AG20443 (cell line): Measurements from ENCODE around the gene GPC5.
"Not testable (repeated sequence)": the region's sequence is repeated elsewhere in the genome, so short reads cannot be mapped to it uniquely, and the experiment has no call there.

Source experiments
- DNase-seq: peaks from one replicate; pipeline ENCODE4 v3.0.0; 2012; ENCODE audit warnings: low spot score, mixed read lengths

The GPC5 gene

DNA sequence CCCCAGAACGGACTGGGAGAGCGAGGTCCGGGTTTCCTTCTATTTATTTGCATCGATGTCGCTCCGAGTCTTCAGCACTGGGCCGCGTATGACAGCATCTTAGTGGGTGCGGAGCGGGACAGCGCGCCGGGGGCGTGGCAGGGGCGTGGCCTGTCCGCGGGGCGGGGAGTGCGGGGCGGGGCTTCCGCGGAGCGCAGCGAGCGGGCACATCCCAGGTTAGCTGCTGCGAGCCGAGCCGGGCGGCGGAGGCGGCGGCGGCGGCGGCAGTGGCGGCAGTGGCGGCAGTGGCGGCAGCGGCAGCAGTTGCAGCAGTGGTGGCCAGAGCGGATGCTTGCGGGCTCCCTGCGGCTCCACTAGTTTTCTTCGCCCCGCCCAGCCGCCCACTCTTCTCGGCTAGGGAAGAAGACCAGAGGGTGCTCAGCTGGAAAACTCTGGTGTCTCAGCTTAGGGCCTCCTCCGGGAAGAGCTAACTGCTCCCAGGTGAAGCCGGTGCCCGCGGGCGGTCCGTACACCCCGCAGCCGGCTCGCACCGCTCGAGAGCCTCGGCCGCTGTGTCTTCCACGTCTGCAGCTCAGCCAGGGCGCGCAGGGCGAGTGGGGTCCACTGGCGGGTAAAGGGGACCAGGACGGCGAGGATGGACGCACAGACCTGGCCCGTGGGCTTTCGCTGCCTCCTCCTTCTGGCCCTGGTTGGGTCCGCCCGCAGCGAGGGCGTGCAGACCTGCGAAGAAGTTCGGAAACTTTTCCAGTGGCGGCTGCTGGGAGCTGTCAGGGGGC, at the start of gene GPC5:
GPC5 (plus strand) TSS at position 209 of the 776 bp plus-strand sequence.
- peak; percentile 96 for DNase-seq

DNA sequence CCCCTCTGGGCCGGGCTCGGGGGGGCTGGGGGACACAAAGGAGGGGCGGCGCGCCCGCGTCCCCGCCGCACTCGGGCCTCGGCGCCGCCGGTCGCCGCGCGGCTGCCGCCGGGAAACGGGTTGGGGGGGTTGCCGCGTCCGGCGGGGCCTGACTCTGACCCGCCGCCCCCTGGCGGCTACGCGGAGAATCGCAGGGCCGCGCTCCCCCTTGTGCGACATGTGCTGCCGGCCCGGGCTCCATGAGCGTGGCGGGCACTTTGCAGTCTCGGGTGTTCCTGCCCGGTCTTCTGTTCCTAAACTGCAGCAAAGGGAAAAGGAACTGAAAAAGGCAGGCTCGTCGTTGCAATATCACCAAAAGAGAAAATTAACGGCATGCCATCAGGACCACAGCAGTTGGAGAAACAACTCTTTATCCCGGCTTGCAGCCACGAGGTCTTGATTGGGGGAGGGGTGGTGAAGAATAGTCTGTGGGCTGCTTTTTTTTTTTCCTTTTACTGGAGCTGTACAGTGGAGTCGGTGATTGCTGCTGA, 49.5 kb upstream of the GPC5 start:
- peak; percentile 96 for DNase-seq

- DNase-seq = no peak
Observed at GRCh38 chr13:91349992-91350911, 48.2 kb upstream of the GPC5 start.

- DNase-seq = no peak
Observed at GRCh38 chr13:91351123-91351522, 47.3 kb upstream of the GPC5 start.

- no peak for DNase-seq
Observed at GRCh38 chr13:91351980-91352379, 46.4 kb upstream of the GPC5 start.

DNA sequence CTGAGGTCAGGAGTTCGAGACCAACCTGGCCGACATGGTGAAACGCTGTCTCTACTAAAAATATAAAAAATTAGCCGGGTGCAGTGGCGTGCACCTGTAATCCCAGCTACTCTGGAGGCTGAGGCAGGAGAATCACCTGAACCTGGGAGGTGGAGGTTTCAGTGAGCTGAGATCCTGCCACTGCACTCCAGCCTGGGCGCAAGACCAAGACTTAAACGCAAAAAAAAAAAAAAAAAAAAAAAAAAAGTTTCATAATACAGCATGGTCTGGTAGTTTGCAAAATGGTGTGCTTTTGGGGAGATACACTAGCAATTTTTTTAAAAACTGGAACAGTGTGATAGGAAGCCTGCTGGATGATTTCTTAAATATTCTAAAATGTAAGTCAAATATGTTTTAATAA, 45.5 kb upstream of the GPC5 start:
- DNase-seq = not testable (repeated sequence)

GRCh38 chr13:91353494-91353893, 44.9 kb upstream of the GPC5 start:
- DNase-seq = no peak

DNA sequence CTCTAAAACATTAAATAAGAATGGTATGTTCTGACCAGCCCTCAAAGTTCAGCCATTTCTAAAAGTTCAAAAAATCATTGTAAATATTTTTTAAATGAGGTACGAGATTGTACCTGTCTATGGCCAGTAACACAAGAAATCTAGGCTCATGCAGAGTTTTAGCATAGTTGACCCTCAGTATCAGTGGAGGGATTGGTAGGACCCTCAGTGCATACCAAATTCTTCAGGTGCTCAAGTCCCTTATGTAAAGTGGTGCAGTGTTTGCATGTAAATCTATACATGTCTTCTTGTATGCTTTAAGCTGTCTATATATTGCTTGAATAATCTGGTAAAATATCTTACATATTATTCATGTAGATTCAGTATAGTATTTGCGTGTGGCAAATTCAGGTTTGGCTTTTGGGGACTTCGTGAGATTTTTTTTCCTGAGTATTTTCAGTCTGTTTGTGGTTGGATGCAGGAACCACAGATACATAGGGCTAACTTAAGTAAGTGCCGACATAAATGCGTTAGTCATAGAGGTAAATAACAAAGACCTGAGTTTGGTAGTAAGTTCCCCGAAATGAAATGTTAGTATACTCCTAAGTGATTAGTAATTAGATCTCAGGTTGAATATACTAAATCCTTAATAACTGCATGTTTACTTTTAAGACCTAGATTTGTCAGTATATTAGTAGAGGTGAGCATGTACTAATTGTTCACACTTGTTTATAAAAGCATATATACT, 43.2 kb upstream of the GPC5 start:
- DNase-seq = no peak

- no peak for DNase-seq
Observed at GRCh38 chr13:91355826-91356710, 42.4 kb upstream of the GPC5 start.

DNA sequence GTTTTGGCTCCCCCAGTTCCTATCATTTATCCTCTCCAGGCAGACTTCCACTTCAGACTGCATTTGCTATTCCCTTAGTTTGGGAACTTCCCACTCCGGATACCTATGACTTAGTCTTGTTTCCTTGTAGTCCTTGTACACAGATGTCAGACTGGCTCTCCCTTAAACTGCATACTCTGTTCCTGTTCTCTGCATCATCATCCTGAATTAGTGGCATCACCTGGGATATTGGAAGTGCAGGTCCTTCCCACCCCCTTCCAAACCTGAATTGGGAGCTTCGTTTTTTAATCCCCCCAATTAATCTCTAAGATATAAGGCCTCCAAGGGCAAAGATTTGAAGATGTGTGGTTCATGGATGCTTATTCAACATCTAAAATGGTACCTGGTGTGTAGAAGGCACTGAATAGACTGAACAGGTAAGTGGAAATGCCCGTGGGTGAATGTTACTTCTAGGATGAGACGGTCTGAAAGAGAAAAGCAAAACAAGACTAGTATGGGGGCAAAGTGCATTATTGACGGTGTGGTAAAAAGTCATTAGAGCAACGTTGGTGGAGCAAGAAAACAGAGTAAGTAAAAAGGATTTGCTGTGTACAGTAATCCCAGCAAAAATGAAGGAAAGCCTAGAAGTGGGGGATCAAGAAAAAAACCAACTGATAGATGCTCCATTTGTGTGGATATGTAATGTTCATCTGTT, 41.4 kb upstream of the GPC5 start:
- no peak for DNase-seq

- no peak for DNase-seq
Observed at GRCh38 chr13:91357613-91358386, 40.6 kb upstream of the GPC5 start.

DNA sequence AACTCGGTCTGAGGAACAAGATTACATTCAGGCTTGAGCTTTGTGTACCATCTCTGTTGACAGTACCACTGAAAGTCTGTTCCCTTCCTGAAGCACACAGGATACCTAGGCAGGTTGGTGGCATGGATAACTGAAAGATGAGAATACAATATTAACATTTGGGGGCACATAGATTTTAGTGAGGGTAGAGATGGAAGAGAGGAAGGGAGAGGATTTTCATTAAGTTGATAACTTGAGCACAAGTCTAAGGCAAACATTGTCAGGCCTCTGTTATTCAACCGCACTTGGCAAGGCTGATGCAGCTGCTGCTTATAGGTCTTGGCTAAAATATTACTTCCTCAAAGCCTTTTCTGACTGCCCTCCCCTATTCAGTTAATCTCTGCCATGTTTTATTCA, 40.0 kb upstream of the GPC5 start:
- DNase-seq = no peak

- DNase-seq = no peak
Observed at GRCh38 chr13:91359111-91359510, 39.3 kb upstream of the GPC5 start.

GRCh38 chr13:91359631-91360030, 38.8 kb upstream of the GPC5 start:
- no peak for DNase-seq

GRCh38 chr13:91360246-91360751, 38.1 kb upstream of the GPC5 start:
- no peak for DNase-seq

GRCh38 chr13:91361755-91362271, 36.6 kb upstream of the GPC5 start:
- no peak for DNase-seq

- no peak for DNase-seq
Observed at GRCh38 chr13:91362908-91363307, 35.5 kb upstream of the GPC5 start.

DNA sequence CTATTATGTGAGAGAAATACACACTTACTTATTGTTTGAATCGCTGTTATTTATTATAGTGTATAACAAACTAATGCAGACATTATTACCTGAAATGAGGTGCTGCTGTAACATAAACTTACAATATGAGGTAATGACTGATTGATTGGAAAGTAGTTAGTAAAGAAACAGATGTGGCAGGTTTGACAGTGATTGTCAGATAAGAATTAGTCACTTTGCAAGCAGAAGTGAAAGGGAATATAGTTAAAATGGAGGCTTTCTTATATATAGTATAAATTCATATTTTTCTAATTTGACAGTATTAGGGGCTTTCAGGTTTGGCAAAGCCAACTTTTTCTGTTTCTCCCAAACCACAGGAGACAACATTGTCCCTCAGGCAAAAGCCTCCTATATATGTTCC, 30.3 kb upstream of the GPC5 start:
- no peak for DNase-seq
